Activated T-helper 1 cell treated with anti-CD3 and anti-CD28 coated beads, Interleukin-2, amount 50 U/mL, for 16 hours (primary cell): ENCODE results near the gene PCDHGA4.
"Not testable (repeated sequence)": the region's sequence is repeated elsewhere in the genome, so short reads cannot be mapped to it uniquely, and the experiment has no call there.

Experiments used
- DNase-seq, 2 donors: peaks; one replicate each; pipeline ENCODE4 v3.0.0-alpha.2; 2020; ENCODE audit warnings: low read depth in 1 of 2, low spot score in 1 of 2

PCDHGA4 gene

GRCh38 chr5:141354900-141355469 is at the start of gene PCDHGA4:
PCDHGA4 (plus strand) TSS chr5:141355021; CDS start chr5:141355108, 87 bp downstream.
- no peak for DNase-seq

DNA sequence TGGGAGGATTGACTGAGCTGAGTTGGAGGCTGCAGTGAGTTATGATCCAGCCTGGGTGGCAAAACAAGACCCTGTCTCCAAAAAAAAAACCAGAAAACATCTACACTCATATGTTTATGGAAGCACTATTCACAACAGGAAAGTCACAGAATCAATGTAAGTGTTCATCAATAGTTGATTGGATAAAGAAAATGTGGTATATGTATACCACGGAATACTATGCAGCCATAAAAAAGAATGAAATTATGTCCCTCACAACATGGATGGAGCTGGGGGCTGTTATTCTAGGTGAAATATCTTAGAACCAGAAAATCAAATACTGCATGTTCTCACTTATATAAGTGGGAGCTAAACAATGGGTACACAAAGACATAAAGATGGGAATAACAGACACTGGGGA is 48.2 kb upstream of the PCDHGA4 start:
- DNase-seq: no peak

DNA sequence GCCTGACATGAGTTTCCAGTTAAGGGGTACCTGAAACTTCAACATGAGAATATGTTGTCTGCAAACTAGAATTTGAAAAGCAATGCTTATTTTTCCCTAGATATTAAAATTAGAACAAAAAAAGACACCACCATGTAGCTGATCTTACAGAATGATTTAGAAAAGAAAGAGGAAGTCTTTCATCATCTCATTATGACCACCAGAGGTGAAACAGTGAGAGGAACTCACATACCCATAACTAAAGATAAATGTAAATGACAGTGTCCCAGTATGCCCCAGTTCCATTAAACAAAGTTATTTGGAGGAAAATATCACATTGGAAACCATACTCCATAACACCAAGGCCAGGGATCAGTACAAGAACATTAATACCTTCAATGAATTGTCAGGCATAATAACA is 41.1 kb upstream of the PCDHGA4 start:
- DNase-seq: no peak

GRCh38 chr5:141316963-141317362 is 37.9 kb upstream of the PCDHGA4 start:
- DNase-seq: not testable (repeated sequence)

DNA sequence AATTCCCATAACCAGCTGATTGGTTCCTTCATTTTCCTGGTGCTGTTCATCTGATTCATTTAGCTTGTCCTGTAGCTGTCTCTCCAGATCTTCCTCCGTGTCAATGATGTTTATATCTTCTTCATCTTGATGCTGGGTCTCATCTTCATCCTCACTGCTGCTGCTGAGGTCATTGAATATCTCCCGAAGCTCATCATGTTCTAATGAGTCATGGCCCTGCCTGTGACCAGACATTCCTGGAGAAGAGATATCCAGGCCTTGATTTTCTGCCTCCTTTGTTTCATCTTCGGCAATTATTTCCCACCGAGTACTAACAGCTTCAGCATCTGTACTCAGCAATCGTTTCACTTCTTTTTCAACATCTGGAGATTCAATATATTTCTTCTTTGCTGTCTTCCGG is 35.6 kb upstream of the PCDHGA4 start:
- DNase-seq: no peak

DNA sequence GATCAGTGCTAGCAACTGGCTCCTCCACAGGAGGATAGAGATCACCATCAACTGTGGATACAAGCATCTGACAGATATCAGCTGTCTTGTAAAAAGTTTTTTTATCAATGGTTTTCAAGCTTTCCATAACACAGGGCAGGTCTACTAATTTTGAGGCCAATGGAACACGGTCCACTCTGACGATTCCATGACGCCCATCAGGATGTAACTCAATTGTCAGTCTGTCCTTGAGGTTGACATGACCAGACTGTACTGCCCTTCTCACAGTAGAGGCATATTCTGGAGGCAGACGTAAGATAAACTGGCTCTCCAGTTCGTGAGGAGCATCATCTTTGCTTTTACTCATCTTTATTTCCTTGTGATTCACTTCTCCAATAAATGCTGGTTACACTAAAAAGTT is 35.1 kb upstream of the PCDHGA4 start:
- no peak for DNase-seq

DNA sequence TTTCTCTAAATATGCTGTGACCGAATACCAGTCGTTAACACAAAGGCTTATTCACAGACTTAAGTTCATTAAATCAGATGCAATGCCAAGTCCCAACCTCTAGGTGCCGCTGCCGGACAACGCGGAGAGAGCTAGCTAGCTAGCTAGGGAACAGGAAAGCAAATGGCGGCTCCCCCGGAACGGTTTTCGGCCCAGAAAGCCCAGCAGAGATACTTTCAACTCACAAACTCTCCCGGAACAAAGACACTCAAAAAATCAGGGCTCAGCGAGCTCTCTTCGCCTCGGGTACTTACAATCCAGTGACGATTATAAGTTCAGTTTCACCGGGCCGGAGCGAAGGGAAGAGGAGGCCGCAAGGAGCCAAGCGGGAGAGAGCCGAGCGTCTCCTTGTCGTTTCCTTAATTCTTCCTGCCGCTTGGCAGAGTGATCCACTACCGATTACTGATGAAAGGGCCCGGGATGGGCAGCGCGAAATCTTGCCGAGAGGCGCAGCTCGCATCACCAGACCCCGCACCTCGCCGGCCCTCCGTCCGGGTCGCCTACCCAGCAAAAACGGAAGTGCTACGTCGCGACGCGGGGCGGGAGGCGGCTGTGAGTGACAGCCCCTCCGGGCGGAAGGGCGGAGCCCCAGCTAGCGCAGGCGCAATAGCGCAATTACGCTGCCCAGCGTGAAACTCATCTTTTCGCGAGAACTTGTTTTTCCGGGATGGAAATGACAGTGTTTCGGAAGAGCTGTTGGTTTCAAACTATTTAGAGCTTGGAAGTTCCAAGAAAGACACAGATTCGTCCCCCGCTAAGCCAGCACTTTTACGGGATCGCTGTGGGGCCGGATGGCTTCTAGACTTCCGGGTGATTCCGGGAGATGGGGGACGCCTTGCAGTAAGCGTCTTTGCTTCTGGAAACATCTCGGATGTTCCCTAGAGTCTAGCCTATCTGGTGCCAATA is 34.3 kb upstream of the PCDHGA4 start, which contains the start of gene TAF7:
Gene TAF7, minus strand, starts transcription at position 560 of the 945 bp plus-strand sequence. CDS start 740 bp downstream, outside the sequence.
- peak; percentile 85 to 87 for DNase-seq

DNA sequence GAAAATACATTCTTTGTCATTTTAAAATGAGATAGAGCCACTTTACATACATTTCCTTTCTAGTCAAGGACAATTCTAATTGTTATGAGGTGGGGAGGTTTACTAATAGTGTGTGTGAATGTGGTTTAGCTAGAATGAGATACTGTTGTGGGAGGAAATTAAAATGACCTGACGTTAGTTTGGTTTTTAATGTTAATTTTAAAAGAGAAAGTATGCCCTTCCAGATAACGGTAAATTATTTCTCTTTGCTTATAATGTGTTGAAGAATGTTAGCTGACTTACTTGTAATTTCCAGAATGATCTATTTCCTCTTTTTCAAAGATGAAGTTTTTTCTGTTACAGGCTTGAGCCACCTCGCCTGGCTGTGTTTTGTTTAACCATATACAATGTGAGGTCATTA is 32.6 kb upstream of the PCDHGA4 start:
- DNase-seq: no peak

DNA sequence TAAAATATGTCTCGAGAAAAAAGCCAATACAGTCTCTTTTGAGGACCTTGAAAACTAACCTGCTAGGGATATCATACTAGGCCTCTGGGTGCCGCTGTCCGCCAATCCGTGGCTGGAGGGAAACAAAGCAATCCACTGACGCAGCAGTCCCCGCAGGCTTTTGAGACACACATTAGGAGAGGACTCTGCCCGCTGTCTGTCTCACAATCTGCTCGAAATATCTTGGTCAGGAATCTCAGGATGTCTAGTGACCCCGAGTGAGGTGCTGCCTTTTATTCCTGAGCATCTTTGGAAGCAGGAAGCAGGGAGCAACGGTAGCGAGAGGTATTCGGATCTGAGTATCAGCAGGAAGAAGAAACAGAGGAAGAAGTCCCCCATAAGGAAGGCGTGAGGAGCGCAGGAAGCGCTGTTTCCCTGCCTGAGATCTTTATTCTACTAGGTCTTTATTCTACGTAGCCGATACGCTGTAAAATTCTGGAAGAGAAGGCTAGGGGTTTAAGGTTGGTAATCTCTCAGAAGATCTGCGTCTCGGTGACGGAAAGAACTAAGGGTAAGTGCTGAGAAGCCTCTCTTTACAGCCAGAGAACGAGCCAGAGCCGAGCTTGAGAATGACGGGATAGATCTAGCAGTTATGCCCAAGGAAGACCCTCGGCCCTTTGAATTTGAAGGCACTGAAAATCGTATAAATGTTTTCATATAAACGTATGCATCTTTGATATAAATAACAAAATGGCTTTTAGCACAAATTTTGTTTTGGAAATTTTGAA is 28.6 kb upstream of the PCDHGA4 start:
- peak; percentile 33 to 45 for DNase-seq

DNA sequence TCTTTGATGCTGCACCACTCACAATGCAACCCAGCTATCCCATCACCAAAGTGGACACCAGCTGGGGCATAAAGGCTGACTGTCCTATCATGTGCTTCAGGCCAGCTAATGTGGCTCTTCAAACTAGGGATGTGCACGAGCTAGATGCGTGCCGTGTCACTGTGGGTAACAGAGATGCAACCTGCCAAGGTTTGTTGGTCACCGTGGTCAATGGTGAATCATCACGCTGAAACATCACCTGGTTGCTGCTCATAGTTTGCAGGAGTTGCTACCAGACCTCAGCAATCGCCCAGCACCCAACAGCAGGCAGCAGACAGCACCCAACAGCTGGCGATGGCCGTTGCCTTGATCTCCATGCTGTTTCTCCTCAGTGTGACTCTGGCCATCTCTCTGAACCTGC is 26.6 kb upstream of the PCDHGA4 start:
- DNase-seq: no peak

- no peak for DNase-seq
These were observed 24.3 kb upstream of the PCDHGA4 start, which contains the start of gene PCDHGA1 for GRCh38 chr5:141330299-141331080. PCDHGA1 (plus strand) TSS chr5:141330514.

- DNase-seq: not testable (repeated sequence)
These were observed 22.2 kb upstream of the PCDHGA4 start for GRCh38 chr5:141332571-141332970.

GRCh38 chr5:141338538-141339306 is 16.1 kb upstream of the PCDHGA4 start, which contains the start of gene PCDHGA2:
PCDHGA2 (plus strand) TSS chr5:141338760.
- DNase-seq: no peak

DNA sequence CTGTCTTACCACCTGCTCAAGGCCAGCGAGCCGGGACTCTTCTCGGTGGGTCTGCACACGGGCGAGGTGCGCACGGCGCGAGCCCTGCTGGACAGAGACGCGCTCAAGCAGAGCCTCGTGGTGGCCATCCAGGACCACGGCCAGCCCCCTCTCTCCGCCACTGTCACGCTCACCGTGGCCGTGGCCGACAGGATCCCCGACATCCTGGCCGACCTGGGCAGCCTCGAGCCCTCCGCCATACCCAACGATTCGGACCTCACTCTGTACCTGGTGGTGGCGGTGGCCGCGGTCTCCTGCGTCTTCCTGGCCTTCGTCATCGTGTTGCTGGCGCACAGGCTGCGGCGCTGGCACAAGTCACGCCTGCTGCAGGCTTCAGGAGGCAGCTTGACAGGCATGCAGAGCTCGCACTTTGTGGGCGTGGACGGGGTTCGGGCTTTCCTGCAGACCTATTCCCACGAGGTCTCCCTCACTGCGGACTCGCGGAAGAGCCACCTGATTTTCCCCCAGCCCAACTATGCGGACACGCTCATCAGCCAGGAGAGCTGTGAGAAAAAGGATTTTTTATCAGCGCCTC is 14.0 kb upstream of the PCDHGA4 start:
- DNase-seq: not testable (repeated sequence)

- no peak for DNase-seq
These were observed 12.0 kb upstream of the PCDHGA4 start for GRCh38 chr5:141342773-141343172.

DNA sequence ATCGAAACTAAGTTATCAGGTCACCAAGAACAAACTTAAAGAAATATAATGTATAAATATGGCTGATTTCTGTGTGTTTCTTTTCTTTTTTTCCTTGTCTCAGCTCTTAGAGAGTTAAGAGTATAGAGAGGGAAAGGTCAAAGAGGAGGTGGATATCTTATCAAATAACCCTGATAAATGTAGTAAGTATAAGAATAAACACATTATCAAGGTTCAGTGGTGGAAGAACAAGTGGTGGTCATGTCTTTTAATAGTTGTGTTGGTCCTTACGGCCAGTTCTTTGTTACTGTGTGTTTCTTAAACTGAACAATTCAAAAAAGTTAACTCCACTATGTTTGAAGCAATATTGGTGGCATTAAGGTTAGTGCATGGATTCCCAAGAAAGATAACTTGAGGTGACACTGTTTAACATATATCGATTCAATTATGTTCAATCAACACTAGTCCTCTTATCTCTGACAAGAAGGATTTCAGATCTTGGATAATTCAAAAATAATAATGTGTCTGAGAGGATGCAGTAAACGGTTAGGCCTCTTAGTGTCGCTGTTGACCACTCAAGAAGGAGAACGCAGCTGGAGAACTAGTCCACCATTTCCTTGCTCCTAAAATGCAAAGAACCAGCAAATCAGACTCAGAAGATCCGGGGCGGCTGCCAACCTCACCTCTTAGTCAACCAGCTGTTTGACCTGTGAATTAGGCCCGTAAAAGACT is 11.4 kb upstream of the PCDHGA4 start, which contains the start of gene PCDHGA3:
Gene PCDHGA3, plus strand, starts transcription at position 588 of the 711 bp plus-strand sequence. CDS start 205 bp downstream, outside the sequence.
- DNase-seq: no peak

- DNase-seq: no peak
These were observed 10.8 kb upstream of the PCDHGA4 start for GRCh38 chr5:141343953-141344463.

DNA sequence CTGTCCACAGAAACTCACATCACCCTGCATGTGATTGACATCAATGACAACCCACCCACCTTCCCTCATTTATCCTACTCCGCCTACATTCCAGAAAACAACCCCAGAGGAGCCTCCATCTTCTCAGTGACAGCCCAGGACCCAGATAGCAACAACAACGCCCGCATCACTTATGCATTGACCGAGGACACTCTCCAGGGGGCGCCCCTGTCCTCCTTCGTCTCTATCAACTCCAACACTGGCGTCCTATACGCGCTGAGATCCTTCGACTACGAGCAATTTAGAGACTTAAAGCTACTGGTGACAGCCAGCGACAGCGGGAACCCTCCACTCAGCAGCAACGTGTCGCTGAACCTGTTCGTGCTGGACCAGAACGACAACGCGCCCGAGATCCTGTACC is 9.5 kb upstream of the PCDHGA4 start:
- DNase-seq: no peak
